HFF-Myc (cell line): Measurements from ENCODE around the gene MCF2L.

ENCODE experiments used
- DNase-seq: peaks from one replicate; pipeline ENCODE4 v3.0.0-alpha.2; 2011; ENCODE audit warnings: low read depth; ENCODE audit errors: extremely low read depth
- H3K4me3 ChIP-seq: replicated peaks from 2 replicates; pipeline ENCODE4 v1.5.1; 2011; ENCODE audit warnings: low read depth, mild to moderate bottlenecking, control low read depth, low read length
- CTCF ChIP-seq: IDR thresholded peaks from 2 replicates; pipeline ENCODE4 v1.5.1; 2012; ENCODE audit warnings: mild to moderate bottlenecking, low read depth, low read length, control low read depth; ENCODE audit errors: missing control alignments

MCF2L gene

GRCh38 chr13:113141601-113141970 lies 172.6 kb downstream of the MCF2L start:
- DNase-seq = no peak
- TF ChIP-seq CTCF = no peak
- no peak overlapping the region for H3K4me3 ChIP-seq

GRCh38 chr13:113142876-113143275 lies 173.9 kb downstream of the MCF2L start:
- no peak for TF ChIP-seq CTCF
- H3K4me3 ChIP-seq = no peak overlapping the region
- DNase-seq = no peak

GRCh38 chr13:113143466-113144254 lies 174.6 kb downstream of the MCF2L start:
- H3K4me3 ChIP-seq = no peak overlapping the region
- no peak for TF ChIP-seq CTCF
- DNase-seq = no peak

GRCh38 chr13:113144255-113144629 lies 175.2 kb downstream of the MCF2L start:
- no peak for DNase-seq
- TF ChIP-seq CTCF = no peak

GRCh38 chr13:113145496-113145895 lies 176.5 kb downstream of the MCF2L start:
- no peak overlapping the region for H3K4me3 ChIP-seq
- no peak for DNase-seq
- TF ChIP-seq CTCF = no peak

More at GRCh38 chr13:113144255-113144629, 175.2 kb downstream of the MCF2L start:
- no peak overlapping the region for H3K4me3 ChIP-seq

GRCh38 chr13:113145911-113146598 lies 177.0 kb downstream of the MCF2L start:
- no peak overlapping the region for H3K4me3 ChIP-seq
- TF ChIP-seq CTCF = no peak
- DNase-seq = no peak
